BJ (cell line): Measurements from ENCODE around the gene CD52. TPM values are rescaled to one million over a fixed set of nuclear protein-coding genes. Genes with fewer than 3 reads are reported as not detected.

Experiments
- CTCF ChIA-PET: fragments of 350-600 bp; formaldehyde crosslinking; extraction: SDS; loops from one replicate; lab custom pipeline; 2021; ENCODE audit warnings: antibody characterized with exemption, inconsistent platforms; lab: Yijun Ruan, JAX
- POLR2A ChIA-PET: fragments of 300-600 bp; sonication (Branson Sonifier 250); formaldehyde crosslinking; extraction: SDS; loops from one replicate; lab custom pipeline; 2021; ENCODE audit warnings: antibody characterized with exemption; lab: Charles Lee
- DNase-seq: peaks from one replicate; pipeline ENCODE4 v3.0.0-alpha.2; 2011; ENCODE audit warnings: low read depth
- H3K27me3 ChIP-seq: 2 replicates; pipeline ENCODE4 v1.6.0; 2011; ENCODE audit warnings: low read length; ENCODE audit not compliant: control insufficient read depth, insufficient read depth
- H3K36me3 ChIP-seq: 2 replicates; pipeline ENCODE4 v1.5.1; 2011; ENCODE audit warnings: low read length; ENCODE audit not compliant: control insufficient read depth, insufficient read depth
- H3K4me3 ChIP-seq: 2 replicates; pipeline ENCODE4 v1.5.1; 2011; ENCODE audit warnings: low read depth, mild to moderate bottlenecking, control low read depth, low read length
- CTCF ChIP-seq: IDR thresholded peaks from 2 replicates; pipeline ENCODE4 v1.5.1; 2011; ENCODE audit warnings: low read depth, mild to moderate bottlenecking, control low read depth, inconsistent platforms, low read length, moderate library complexity; ENCODE audit not compliant: insufficient read depth
- polyA plus RNA-seq: library from polyadenylated mRNA; depleted of rRNA; stranded (reverse); fragments of >200 nt; gene quantifications from 2 replicates; pipeline ENCODE4 v1.2.3, GENCODE V29; 2011

The CD52 gene
- polyA plus RNA-seq, 1 experiment = not detected

- Histone ChIP-seq H3K36me3 (no peaks in the 10 kb centered on the region), H3K4me3 (peak overlapping the region; percentile 61), H3K27me3 (peaks cover 8% of the 10 kb centered on the region; the same call in 1 of the 2 replicates)
- no peak for DNase-seq
- ChIA-PET CTCF (interaction anchor here (0.8 to 1.4 kb wide), 3 partner anchors 27 to 81 kb away, joined by 3 to 8 read pairs (median 6); no protein-coding TSS in a partner anchor), POLR2A (no interaction called here)
- TF ChIP-seq CTCF = no peak
These were observed 18.2 kb downstream of the CD52 start for GRCh38 chr1:26335774-26336476.

DNA sequence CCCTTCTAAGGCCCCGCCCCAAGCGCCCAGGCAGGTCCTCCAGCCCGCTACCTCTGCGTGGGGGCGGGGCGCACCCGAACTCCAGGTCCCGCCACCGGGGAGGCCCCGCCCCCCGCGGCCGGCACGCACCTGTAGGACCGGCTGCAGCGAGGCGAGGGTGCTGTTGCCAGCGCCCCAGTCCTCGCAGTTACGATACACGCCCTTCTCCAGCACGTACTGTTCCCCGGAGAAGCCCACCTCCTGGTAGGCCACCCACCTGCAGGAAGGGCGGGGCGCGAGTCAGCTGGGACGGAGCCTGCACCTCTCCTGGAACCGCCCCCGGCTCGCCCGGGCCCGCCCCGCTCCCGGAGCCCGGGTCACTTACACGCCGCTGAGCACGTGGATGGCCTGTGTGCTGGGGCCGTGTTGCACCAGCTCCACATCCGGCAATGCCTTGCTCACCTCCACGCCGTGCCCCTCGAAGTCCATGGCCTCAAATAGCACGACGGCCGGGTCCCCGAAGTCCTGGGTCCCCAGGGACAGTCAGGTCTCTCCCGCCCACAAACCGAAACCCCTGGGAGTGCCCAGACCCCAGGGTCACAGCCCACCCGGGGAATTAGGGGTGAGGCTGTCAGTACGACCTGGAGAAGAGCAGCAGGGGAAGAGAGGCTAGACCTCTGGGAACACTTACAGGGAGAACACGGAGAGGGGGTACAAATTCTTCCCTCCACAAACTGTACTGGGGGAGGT is 18.9 kb downstream of the CD52 start:
- peak overlapping the region; percentile 61 for H3K4me3 ChIP-seq
- no peaks in the 10 kb centered on the region for H3K36me3 ChIP-seq
- DNase-seq = no peak
- POLR2A ChIA-PET = no interaction called here
- peaks cover 8% of the 10 kb centered on the region; the same call in 1 of the 2 replicates for H3K27me3 ChIP-seq
- CTCF ChIA-PET = interaction anchor here (1.4 kb wide), 1 partner anchor 80 kb away, joined by 8 read pairs; no protein-coding TSS in a partner anchor
- TF ChIP-seq CTCF = no peak

DNA sequence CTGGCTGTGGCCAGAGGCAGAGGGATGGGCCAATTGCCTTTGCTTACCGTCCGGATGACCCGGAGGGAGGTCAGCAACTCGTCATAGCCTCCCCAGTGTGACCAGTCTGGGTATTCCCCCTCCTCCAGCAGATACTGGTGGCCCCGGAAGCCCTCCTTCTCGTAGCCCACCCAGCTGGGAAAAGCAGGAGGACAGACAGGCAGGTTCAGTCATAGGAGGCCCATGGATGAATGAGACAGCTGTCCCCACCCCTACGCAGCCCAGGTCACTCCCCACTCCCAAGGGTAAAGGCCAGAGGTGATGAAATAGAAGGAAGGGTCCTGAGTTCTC is 19.4 kb downstream of the CD52 start:
- H3K36me3 ChIP-seq = no peaks in the 10 kb centered on the region
- no peak for TF ChIP-seq CTCF
- ChIA-PET POLR2A (no interaction called here), CTCF (no interaction called here)
- DNase-seq = no peak
- peaks cover 9% of the 10 kb centered on the region; the same call in 1 of the 2 replicates for H3K27me3 ChIP-seq
- H3K4me3 ChIP-seq = no peak overlapping the region

DNA sequence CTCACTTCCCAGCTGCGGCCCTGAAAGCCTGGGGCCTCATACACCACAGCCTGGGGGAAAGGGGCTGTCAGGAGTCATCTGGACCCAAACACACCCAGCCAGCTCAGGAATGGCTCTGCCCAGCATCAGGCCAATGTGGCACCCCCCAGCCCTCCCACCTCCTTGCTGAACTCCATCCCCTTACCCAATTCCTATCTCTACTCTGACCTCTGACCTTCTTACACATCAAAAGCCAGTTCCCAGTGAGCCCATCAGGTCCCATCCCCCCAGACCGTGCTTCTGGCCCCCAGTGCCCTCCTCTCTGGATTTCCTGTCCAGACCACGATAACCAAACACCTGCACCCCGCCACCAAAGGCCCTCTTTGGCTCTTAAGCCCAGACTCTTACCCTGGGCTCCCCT is 19.9 kb downstream of the CD52 start:
- CTCF ChIA-PET = interaction anchor here (0.5 kb wide), 1 partner anchor 1639 kb away, joined by 3 read pairs; no protein-coding TSS in a partner anchor
- H3K4me3 ChIP-seq = no peak overlapping the region

More for the DNA sequence above, 19.9 kb downstream of the CD52 start:
- H3K36me3 ChIP-seq = no peaks in the 10 kb centered on the region
- H3K27me3 ChIP-seq = peaks cover 9% of the 10 kb centered on the region; the same call in 1 of the 2 replicates
- DNase-seq = no peak
- no peak for TF ChIP-seq CTCF
- POLR2A ChIA-PET = no interaction called here
